GM21360 (cell line): ENCODE results near the gene ILDR2.

Experiments used
- ATAC-seq: cut with Tn5 transposase; IDR thresholded peaks from one replicate; pipeline ENCODE4 v1.9.1; 2021; ENCODE audit warnings: mild to moderate bottlenecking, moderate library complexity; ENCODE audit not compliant: unreplicated experiment

ILDR2 gene

DNA sequence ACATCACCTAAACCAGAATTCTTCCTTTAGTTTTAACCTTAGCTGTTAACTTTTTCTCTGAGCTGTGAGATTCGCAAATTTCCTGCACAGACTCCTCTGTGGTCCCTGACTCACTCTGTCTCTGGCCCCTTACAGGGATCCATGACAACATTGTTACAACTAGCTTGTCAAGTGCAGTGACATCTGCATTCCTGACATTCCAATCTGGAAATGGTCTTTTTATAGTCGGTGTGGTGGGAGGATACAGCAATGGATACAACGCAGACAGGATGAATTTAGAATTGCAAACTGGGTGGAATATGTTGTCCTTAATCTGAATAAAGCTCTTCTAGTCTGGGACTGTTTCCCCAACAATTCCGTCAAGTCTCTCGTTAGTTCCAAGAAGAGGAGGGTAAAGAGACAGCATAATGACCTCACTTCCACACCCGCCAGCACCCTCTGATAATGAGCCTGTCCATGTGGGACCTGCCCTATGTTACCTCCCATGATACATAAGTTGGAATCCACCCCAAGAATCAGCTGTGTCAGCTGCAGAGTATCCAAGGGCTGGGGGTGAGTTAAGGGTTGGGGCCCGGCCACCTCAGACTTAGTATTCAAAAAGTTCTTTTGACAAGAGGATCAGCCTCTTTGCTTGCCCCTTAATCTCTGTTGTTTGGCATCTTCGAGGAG is 49.4 kb downstream of the ILDR2 start:
- ATAC-seq = no peak

GRCh38 chr1:166924823-166925541 is 50.4 kb downstream of the ILDR2 start:
- ATAC-seq = peak; percentile 65

DNA sequence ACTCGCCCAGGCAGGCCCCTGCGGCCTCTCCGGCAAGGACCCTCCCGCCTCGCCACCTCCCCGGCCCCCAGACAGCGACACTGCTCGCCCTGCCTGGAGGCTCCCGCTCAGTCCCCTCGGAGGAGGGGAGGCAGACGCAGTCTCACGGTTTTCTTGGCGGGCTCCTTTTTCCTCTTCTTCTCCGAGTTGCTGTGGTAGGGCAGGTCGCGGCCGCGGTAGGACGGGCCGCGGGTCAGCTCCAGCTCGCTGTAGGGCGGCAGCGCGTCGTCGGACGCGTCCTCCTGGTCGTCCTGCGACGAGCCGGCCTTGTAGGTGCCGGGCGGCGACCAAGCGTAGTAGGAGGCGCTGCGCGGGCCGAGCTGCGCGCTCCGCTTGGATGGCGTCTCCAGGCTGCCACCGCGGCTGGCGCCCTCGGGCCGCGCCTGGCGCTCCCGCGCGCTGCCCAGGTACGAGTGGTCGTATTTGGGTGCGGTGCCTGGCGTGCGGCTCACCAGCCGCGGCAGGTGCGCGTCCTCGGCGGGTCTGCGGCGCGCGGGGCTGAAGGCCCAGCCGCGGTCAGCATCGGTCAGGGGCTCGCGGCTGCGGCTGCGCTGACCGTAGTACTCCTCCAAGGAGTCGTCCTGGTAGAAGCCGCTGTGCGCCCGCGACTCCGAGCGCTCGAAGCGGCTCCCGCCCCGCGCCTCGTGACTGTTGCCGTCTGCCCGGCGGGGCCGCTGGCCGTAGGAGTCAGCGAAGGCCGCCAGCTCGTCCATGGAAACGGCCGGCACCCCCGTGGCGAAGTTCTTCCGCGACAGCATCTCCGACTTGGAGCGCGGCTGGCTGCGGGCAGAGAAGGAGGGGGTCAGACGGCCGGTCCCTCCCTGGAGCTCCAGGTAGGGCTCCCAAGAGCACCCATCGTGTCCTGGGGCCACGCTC is 54.5 kb downstream of the ILDR2 start:
- ATAC-seq = no peak

GRCh38 chr1:166918956-166919316 is 56.4 kb downstream of the ILDR2 start:
- no peak for ATAC-seq

GRCh38 chr1:166918088-166918955 is 57.0 kb downstream of the ILDR2 start:
- no peak for ATAC-seq

- no peak for ATAC-seq
Observed at GRCh38 chr1:166915941-166916340, 59.4 kb downstream of the ILDR2 start.

DNA sequence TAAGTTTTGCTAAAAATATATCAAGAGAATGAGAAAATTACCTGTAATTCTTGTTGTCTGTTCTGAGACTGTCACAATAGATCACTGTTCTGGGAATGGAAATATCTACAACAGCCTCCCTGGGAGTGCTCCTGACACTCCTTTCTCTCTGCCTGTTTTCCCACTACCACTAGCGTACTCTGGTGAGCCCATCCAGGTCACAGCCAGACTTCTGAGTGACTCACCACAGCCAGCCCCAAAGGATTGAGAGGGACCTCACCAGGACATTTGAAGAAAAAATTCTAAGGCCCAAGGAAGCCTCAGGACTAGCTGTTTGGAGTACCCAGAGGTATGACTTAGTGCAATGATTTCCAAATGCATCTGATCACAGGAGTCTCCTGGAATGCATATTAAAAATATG is 60.3 kb downstream of the ILDR2 start:
- no peak for ATAC-seq

GRCh38 chr1:166914111-166914510 is 61.2 kb downstream of the ILDR2 start:
- no peak for ATAC-seq

DNA sequence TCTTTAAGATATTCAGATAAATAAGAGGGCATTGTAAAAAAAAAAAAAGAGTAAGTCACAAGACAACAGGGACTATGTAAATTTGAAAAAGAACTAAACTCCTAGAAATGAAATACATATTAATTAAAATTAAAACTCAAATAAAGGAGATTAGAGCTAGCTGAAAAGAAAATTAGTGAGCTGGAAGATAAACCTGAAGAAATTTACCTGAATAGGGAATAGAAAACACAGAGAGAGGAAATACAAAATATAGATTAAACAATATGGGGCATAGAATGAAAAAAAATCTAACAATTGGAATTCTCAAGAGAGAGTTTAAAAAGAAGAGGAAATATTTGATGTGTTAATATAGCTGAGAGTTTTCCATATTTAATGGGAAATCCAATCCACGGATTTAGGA is 63.7 kb downstream of the ILDR2 start:
- no peak for ATAC-seq

GRCh38 chr1:166910396-166910994 is 64.8 kb downstream of the ILDR2 start:
- peak; percentile 96 for ATAC-seq

DNA sequence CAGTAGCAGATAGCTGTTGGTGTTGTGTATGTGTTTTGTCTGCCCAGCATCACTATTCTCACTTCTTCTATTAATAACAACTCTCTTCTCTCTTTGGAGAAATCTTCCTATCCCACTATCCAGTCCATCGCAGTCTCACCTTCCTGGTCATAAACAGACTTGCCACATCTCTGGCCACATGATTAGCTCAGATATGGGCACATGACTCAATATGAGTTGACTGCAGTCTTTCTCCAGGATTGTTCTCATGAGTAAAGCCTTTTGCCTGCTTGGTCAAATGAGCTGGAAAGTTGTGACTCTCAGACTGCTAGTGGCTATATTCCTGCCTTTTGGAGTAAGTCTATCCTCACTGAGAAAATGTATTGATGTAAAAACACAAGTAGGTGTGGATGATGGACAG is 66.4 kb downstream of the ILDR2 start:
- ATAC-seq = no peak

DNA sequence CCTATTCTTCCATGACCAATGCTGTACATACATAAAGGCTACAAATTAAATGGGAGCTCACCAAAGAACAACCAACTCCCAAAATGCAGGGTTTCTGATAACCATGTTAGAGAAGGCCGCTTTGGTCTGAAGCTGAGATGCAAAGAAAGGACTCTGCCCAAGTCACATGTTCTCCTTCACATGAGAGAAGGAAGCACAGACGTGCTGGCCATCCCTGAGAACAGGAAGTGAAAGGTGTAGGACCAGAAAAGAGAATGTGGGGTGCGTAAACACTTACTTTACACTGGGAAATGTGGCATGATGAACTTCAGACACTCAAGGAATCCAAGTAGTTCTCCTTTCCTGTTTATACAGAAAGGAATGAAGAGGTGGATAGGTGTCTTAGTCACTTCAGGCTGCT is 67.6 kb downstream of the ILDR2 start:
- peak; percentile 47 for ATAC-seq

DNA sequence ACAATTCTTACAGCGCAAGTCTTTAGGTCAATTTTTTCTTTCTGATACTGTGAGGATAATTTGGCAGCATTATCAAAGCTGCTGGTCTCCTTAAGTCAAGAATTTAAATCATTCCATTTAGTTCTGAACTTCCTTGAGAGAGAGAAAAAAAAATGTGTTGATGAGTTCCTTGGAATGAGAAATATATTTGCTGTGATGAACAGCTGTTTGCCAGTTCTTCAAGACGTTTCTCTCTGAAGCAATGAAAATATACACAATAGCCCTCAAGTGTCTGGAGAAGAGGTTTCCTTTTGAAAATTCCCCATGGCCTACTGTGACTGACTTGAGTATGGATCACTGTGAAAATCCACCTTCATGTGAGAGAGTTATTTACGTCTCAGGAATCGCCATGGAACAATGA is 68.3 kb downstream of the ILDR2 start:
- no peak for ATAC-seq

GRCh38 chr1:166906647-166907046 is 68.7 kb downstream of the ILDR2 start:
- ATAC-seq = no peak

GRCh38 chr1:166905900-166906299 is 69.4 kb downstream of the ILDR2 start:
- ATAC-seq = no peak

DNA sequence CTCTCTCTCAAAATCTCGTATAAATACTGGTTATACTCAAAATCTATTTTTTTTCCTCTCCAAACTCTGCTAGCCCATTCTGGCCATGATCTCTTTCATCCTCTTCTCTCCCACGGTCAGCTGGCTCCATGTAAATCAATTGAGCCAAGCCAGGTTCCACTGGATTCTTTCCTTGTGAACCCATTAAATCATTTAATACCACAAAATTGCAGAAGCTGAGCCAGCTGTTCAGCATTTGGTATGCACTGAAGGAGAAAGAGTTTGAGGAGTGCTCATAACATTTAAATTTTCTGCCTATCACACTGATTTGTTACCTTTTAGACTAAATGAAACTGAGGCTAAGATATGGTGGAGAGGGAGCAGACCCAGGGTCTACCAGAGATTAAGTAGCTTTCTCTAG is 70.2 kb downstream of the ILDR2 start:
- no peak for ATAC-seq

DNA sequence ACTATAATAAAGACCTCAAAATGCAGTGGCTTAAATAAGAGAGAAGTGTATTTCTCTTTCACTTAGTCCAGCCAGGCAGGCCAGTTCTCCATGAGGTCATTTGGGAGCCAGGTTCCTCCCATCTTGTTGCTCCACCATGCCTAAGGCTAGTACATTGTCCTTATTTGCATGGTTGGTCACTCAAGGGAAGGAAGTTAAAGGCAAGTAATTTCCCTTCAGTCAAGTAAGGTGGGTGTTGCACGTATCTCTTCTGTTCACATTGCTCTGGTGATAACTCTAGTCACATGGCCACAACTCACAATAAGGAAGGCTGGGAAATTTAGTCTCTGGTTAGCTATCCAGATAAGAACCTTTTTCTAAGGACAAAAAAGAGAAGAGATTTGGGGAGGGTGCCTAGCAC is 72.1 kb downstream of the ILDR2 start:
- no peak for ATAC-seq

GRCh38 chr1:166902279-166902678 is 73.1 kb downstream of the ILDR2 start:
- ATAC-seq = no peak

DNA sequence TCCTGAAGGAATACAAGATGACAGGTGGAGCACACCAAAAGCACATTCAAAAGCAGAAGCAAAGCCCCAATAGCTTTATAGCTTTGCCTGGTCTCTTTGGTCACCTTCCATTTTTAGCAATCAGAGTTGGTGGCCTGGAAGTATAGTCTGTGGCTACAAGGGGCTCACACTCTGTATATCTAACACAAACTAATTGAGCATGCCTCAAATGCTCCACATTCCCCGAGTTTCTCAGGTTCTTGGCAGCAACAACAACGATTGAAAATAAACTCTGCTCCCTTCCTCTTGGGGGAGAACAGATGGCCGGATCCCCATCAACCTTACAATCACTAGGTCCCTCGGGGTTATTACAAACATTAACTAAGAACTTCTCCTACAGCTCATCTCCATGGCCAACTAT is 74.4 kb downstream of the ILDR2 start:
- ATAC-seq = no peak

DNA sequence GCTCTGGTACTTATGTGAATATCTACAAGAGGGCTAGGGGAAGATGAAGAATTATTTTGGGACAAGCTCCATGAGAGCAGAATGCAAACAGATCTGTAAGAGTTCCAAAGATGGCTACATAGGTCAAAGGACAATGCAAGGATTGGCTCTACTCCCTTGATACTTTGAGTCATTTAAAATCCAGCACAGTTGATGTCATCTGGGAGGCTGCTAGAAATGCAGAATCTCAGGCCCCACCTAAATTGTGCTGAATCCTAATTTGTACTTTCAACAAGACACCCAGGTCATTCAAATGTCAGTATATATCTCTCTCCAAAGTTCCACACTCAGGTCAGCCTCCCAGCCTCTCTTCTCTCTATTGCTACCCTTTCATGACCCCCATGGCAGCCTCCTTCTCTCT is 75.6 kb downstream of the ILDR2 start:
- no peak for ATAC-seq
